Measurements from ENCODE around the gene ENKD1.

Gene ENKD1

DNA sequence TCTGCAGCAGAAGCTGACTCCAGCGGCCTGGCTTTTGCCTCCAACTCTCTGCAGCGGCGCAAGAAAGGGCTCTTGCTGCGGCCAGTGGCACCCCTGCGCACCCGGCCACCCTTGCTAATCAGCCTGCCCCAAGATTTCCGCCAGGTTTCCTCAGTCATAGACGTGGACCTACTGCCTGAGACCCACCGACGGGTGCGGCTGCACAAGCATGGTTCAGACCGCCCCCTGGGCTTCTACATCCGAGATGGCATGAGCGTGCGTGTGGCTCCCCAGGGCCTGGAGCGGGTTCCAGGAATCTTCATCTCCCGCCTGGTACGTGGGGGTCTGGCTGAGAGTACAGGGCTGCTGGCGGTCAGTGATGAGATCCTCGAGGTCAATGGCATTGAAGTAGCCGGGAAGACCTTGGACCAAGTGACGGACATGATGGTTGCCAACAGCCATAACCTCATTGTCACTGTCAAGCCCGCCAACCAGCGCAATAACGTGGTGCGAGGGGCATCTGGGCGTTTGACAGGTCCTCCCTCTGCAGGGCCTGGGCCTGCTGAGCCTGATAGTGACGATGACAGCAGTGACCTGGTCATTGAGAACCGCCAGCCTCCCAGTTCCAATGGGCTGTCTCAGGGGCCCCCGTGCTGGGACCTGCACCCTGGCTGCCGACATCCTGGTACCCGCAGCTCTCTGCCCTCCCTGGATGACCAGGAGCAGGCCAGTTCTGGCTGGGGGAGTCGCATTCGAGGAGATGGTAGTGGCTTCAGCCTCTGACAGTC is 4.5 kb downstream of the ENKD1 start:
- TF ChIP-seq, protein P1, sequence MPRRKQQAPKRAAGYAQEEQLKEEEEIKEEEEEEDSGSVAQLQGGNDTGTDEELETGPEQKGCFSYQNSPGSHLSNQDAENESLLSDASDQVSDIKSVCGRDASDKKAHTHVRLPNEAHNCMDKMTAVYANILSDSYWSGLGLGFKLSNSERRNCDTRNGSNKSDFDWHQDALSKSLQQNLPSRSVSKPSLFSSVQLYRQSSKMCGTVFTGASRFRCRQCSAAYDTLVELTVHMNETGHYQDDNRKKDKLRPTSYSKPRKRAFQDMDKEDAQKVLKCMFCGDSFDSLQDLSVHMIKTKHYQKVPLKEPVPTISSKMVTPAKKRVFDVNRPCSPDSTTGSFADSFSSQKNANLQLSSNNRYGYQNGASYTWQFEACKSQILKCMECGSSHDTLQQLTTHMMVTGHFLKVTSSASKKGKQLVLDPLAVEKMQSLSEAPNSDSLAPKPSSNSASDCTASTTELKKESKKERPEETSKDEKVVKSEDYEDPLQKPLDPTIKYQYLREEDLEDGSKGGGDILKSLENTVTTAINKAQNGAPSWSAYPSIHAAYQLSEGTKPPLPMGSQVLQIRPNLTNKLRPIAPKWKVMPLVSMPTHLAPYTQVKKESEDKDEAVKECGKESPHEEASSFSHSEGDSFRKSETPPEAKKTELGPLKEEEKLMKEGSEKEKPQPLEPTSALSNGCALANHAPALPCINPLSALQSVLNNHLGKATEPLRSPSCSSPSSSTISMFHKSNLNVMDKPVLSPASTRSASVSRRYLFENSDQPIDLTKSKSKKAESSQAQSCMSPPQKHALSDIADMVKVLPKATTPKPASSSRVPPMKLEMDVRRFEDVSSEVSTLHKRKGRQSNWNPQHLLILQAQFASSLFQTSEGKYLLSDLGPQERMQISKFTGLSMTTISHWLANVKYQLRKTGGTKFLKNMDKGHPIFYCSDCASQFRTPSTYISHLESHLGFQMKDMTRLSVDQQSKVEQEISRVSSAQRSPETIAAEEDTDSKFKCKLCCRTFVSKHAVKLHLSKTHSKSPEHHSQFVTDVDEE (CRISPR knock-in tag; IDR thresholded peaks at IDR 0.05) = no peak
- TF ChIP-seq TOX (CRISPR knock-in tag; IDR thresholded peaks at IDR 0.05; ENCODE audit: borderline replicate concordance) (no peak), CSRNP3 (CRISPR knock-in tag; IDR thresholded peaks at IDR 0.05) (no peak), RARB (CRISPR knock-in tag; IDR thresholded peaks at IDR 0.05) (no peak), PPARA (CRISPR knock-in tag; IDR thresholded peaks at IDR 0.05; ENCODE audit: borderline replicate concordance) (no peak), BACH2 (CRISPR knock-in tag; IDR thresholded peaks at IDR 0.05; ENCODE audit: borderline replicate concordance) (no peak), CSDC2 (CRISPR knock-in tag; IDR thresholded peaks at IDR 0.05) (no peak)
- no peak for ATAC-seq

DNA sequence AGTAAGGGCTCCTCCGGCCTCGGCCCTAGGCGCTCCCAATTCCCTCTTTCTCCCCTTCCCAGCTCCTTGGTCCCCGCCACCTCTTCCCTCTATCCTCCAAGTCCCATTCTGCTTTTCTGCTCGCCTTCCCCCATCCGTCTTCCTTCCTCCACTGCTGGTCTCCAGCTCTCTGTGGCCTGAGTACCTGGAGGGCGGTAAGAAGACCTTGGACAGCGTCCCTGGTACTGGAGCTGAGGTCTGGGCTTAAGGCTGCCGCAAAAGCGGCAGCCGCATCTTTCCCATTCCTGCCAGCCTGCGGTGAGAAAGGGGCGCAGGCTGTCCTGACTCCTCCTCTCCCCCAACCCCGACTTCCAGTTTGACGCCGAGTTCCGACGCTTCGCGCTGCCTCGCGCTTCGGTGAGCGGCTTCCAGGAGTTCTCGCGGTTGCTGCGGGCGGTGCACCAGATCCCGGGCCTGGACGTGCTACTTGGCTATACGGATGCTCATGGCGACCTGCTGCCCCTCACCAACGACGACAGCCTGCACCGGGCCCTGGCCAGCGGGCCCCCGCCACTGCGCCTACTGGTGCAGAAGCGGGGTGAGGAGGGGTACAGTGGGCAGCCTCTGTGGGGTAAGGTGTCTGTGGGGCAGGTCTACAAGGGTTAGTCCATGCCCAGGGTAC is 5.3 kb downstream of the ENKD1 start:
- TF ChIP-seq GLIS3 (CRISPR knock-in tag; IDR thresholded peaks at IDR 0.05) (no peak), ZNF70 (CRISPR knock-in tag; IDR thresholded peaks at IDR 0.05) (no peak), ESRRG (CRISPR knock-in tag; IDR thresholded peaks at IDR 0.05) (no peak), CSRNP3 (CRISPR knock-in tag; IDR thresholded peaks at IDR 0.05) (no peak), CSDC2 (CRISPR knock-in tag; IDR thresholded peaks at IDR 0.05) (no peak), RARB (CRISPR knock-in tag; IDR thresholded peaks at IDR 0.05) (no peak), TOX (CRISPR knock-in tag; IDR thresholded peaks at IDR 0.05; ENCODE audit: borderline replicate concordance) (no peak), ZFP30 (CRISPR knock-in tag; IDR thresholded peaks at IDR 0.05) (no peak), ZC3H10 (CRISPR knock-in tag; IDR thresholded peaks at IDR 0.05) (no peak), ARNTL (CRISPR knock-in tag; IDR thresholded peaks at IDR 0.05; ENCODE audit: borderline replicate concordance, low read depth) (no peak), BACH2 (CRISPR knock-in tag; IDR thresholded peaks at IDR 0.05; ENCODE audit: borderline replicate concordance) (no peak), ISL1 (CRISPR knock-in tag; IDR thresholded peaks at IDR 0.05) (no peak), ZNF8 (CRISPR knock-in tag; IDR thresholded peaks at IDR 0.05) (no peak), ZFP3 (CRISPR knock-in tag; IDR thresholded peaks at IDR 0.05) (no peak)
- TF ChIP-seq, protein P2, sequence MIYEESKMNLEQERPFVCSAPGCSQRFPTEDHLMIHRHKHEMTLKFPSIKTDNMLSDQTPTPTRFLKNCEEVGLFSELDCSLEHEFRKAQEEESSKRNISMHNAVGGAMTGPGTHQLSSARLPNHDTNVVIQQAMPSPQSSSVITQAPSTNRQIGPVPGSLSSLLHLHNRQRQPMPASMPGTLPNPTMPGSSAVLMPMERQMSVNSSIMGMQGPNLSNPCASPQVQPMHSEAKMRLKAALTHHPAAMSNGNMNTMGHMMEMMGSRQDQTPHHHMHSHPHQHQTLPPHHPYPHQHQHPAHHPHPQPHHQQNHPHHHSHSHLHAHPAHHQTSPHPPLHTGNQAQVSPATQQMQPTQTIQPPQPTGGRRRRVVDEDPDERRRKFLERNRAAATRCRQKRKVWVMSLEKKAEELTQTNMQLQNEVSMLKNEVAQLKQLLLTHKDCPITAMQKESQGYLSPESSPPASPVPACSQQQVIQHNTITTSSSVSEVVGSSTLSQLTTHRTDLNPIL (CRISPR knock-in tag; IDR thresholded peaks at IDR 0.05; ENCODE audit: low read depth) = no peak
- TF ChIP-seq, protein P3, sequence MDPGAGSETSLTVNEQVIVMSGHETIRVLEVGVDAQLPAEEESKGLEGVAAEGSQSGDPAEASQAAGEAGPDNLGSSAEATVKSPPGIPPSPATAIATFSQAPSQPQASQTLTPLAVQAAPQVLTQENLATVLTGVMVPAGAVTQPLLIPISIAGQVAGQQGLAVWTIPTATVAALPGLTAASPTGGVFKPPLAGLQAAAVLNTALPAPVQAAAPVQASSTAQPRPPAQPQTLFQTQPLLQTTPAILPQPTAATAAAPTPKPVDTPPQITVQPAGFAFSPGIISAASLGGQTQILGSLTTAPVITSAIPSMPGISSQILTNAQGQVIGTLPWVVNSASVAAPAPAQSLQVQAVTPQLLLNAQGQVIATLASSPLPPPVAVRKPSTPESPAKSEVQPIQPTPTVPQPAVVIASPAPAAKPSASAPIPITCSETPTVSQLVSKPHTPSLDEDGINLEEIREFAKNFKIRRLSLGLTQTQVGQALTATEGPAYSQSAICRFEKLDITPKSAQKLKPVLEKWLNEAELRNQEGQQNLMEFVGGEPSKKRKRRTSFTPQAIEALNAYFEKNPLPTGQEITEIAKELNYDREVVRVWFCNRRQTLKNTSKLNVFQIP (CRISPR knock-in tag; IDR thresholded peaks at IDR 0.05; ENCODE audit: borderline replicate concordance, low read depth) = no peak
- TF ChIP-seq, protein P4, sequence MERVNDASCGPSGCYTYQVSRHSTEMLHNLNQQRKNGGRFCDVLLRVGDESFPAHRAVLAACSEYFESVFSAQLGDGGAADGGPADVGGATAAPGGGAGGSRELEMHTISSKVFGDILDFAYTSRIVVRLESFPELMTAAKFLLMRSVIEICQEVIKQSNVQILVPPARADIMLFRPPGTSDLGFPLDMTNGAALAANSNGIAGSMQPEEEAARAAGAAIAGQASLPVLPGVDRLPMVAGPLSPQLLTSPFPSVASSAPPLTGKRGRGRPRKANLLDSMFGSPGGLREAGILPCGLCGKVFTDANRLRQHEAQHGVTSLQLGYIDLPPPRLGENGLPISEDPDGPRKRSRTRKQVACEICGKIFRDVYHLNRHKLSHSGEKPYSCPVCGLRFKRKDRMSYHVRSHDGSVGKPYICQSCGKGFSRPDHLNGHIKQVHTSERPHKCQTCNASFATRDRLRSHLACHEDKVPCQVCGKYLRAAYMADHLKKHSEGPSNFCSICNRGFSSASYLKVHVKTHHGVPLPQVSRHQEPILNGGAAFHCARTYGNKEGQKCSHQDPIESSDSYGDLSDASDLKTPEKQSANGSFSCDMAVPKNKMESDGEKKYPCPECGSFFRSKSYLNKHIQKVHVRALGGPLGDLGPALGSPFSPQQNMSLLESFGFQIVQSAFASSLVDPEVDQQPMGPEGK (CRISPR knock-in tag; IDR thresholded peaks at IDR 0.05; ENCODE audit: borderline replicate concordance) = no peak
- peak; percentile 13 for ATAC-seq

All from SK-N-SH treated with all-trans-retinoic acid at 6 μM for 48 hours (cell line).